Frontal cortex (tissue), 4 donors: Measurements from ENCODE around the gene PDIA5. TPM values are rescaled to one million over a fixed set of nuclear protein-coding genes. Genes with fewer than 3 reads are reported as not detected.
A peak's percentile ranks its signal among the peaks of the same experiment; 100 is the strongest.
"Not testable (repeated sequence)": the region's sequence is repeated elsewhere in the genome, so short reads cannot be mapped to it uniquely, and the experiment has no call there.

ENCODE experiments used
- DNase-seq, 2 donors: peaks; one replicate each; pipeline ENCODE4 v3.0.0; 2012; ENCODE audit warnings: low spot score in 2 of 2
- FAIRE-seq: peaks from 2 replicates; lab custom pipeline; 2012; peaks lifted over from hg19 to GRCh38; lab: Jason Lieb, UNC
- total RNA-seq: library from RNA; depleted of rRNA; stranded (reverse); fragments of >200 nt; gene quantifications from one replicate; pipeline ENCODE4 v1.2.3, GENCODE V29; 2014
- donor health status: control.
- donor health status: control.
- donor health status: control.

The PDIA5 gene
- total RNA-seq, 1 donor from 2014 or later = 2.0 TPM

GRCh38 chr3:123105201-123106189, 38.7 kb downstream of the PDIA5 start:
- no peak for FAIRE-seq
- no peak for DNase-seq

GRCh38 chr3:123110282-123110975, 43.6 kb downstream of the PDIA5 start:
- DNase-seq (no peak), FAIRE-seq (no peak)

- FAIRE-seq = no peak
These were observed 44.3 kb downstream of the PDIA5 start for GRCh38 chr3:123110976-123111615.

GRCh38 chr3:123111640-123112039, 44.8 kb downstream of the PDIA5 start:
- no peak for DNase-seq

More at GRCh38 chr3:123110976-123111615, 44.3 kb downstream of the PDIA5 start:
- DNase-seq = no peak

GRCh38 chr3:123112232-123112631, 45.4 kb downstream of the PDIA5 start:
- no peak for FAIRE-seq

More at GRCh38 chr3:123111640-123112039, 44.8 kb downstream of the PDIA5 start:
- no peak for FAIRE-seq

GRCh38 chr3:123112656-123113055, 45.8 kb downstream of the PDIA5 start:
- FAIRE-seq, DNase-seq: not testable (repeated sequence)

More at GRCh38 chr3:123112232-123112631, 45.4 kb downstream of the PDIA5 start:
- no peak for DNase-seq

- no peak for FAIRE-seq
- no peak for DNase-seq
These were observed 47.1 kb downstream of the PDIA5 start for GRCh38 chr3:123113889-123114450.

- DNase-seq (no peak), FAIRE-seq (no peak)
These were observed 49.3 kb downstream of the PDIA5 start for GRCh38 chr3:123116116-123116515.

- DNase-seq (no peak), FAIRE-seq (no peak)
These were observed 52.6 kb downstream of the PDIA5 start for GRCh38 chr3:123119388-123119787.

GRCh38 chr3:123119802-123120201, 53.0 kb downstream of the PDIA5 start:
- peak in 1 of 2 donors; percentile 29 for DNase-seq
- no peak for FAIRE-seq

- FAIRE-seq (no peak), DNase-seq (no peak)
These were observed 53.7 kb downstream of the PDIA5 start for GRCh38 chr3:123120573-123120972.

- FAIRE-seq = no peak
- no peak for DNase-seq
These were observed 55.2 kb downstream of the PDIA5 start for GRCh38 chr3:123122057-123122456.

- FAIRE-seq = no peak
- DNase-seq = no peak
These were observed 55.9 kb downstream of the PDIA5 start for GRCh38 chr3:123122525-123123315.

- no peak for DNase-seq
- no peak for FAIRE-seq
These were observed 57.1 kb downstream of the PDIA5 start for GRCh38 chr3:123123716-123124616.

- no peak for DNase-seq
- no peak for FAIRE-seq
These were observed 58.1 kb downstream of the PDIA5 start for GRCh38 chr3:123124971-123125370.

- DNase-seq (no peak), FAIRE-seq (no peak)
These were observed 59.2 kb downstream of the PDIA5 start for GRCh38 chr3:123126031-123126430.

- DNase-seq (no peak), FAIRE-seq (no peak)
These were observed 59.8 kb downstream of the PDIA5 start for GRCh38 chr3:123126653-123127052.

GRCh38 chr3:123129092-123129491, 62.3 kb downstream of the PDIA5 start:
- DNase-seq (no peak), FAIRE-seq (no peak)
